KG1 (cell line): ENCODE data around the gene C11orf97.
"Not testable (repeated sequence)": the region's sequence is repeated elsewhere in the genome, so short reads cannot be mapped to it uniquely, and the experiment has no call there.

Experiments used
- DNase-seq: peaks from one replicate; lab custom pipeline; 2025; lab: John Stamatoyannopoulos, UW

C11orf97 gene

DNA sequence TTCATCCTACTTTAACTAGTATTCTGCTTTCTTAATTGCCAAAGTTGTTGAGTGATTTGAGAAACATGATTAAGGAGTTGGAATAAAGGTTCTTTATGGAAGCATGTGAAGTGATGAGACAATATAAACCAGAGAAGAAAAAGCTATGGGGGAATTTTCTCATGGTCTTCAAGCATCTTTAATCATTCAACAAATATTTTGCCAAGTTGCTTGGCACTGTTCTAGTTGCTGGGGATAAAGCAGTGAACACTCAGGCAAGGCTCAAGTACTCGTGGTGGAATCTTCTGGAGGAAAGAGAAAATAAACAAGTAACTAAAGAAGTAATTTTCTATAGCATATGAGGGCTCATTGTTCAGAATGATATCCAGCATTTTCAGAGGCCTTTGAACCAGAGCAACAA lies 45.7 kb downstream of the C11orf97 start:
- DNase-seq: no peak

DNA sequence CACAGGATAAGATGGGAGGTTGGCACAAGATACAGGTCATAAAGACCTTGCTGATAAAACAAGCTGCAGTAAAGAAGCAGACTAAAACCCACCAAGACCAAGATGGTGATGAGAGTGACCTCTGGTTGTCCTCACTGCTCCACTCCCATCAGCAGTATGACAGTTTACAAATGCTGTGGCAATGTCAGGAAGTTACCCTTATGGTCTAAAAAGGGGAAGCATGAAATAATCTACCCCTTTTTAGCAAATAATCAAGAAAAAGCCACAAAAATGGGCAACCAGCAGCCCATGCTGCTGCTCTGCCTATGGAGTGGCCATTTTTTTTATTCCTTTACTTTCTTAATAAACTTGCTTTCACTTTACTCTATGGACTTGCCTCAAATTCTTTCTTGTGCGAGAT lies 46.2 kb downstream of the C11orf97 start:
- DNase-seq: peak; percentile 53

DNA sequence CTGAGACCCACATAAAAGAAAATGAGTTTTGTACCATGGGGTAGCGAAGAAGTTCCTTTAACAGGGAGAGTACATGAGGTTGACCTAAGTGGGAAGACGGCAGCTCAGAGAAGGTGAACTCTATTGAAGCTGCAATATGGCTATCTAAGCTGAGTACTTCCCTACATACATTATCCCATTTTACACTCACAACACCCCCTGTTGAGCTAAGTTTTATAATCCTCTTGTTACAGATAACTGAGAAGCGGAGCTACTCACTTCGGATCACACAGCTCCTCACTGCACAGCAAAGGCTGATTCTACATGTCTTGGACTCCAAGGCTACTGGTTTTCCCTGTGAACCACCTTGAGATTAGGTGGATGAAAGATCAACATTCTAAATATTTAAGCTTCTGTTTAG lies 46.7 kb downstream of the C11orf97 start:
- no peak for DNase-seq

DNA sequence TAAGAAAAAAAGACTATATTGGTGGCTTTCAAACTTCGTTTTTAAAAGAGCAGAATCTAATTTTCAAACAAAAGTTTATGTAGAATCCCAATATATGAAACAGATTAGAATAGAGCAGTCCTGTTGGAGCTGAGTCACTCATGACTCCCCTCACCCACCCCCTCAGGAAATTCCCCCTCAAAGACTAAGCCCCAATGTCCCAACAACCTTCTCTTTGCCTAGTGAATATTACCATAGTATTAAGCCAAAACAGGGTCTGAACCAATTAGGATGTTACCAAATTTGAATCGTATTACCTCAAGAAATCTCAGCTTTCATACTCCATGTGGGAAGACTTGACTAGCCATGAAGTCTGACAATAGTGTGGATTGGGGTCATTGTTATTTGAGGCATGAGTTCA lies 47.1 kb downstream of the C11orf97 start:
- no peak for DNase-seq

DNA sequence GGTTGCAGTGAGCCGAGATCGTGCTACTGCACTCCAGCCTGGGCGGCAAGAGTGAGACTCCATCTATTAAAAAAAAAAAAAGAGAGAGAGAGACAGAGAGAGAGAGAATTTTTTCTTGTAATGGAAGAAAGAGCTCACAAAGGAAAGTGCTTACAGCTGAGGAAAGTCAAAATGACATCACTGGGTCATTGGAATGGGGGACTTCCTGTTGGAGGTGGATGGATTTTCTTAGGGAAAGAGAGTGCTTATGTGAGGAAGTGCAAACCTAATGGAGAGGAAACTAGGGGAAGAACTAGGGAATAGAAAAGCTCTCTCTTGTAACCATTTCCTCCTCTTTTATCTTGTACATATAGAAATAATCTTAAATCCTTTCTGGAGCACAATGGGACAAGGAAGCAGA lies 48.6 kb downstream of the C11orf97 start:
- no peak for DNase-seq

DNA sequence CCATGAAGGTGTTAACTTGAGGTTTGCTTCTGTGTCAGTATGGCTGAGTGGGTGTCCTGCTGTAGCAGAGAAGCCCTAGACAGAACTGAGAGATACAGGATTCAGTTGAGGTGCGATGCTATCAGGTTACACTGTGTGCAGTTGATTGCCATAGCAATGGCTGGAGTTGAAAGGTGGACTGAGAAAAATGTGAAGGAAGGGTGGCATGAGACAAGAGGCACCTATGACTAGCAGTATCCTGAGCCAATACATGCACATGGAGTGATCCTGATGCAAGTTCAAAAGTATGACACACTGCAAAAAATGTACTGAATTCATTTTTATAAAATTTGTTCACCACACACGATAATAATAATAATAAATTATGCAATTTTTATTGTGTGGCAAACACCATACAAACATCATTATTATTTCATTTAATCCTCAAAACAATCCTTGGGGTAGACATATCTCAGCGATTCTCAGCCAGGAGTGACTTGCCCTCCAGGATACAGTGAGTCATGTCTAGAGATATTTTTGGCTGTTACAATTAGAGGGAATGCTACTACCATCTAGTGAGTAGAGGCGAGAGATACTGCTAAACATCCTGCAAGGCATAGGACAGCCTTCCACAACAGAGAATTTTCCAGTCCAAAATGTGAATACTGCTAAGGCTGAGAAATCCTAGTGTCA lies 51.1 kb downstream of the C11orf97 start:
- no peak for DNase-seq

DNA sequence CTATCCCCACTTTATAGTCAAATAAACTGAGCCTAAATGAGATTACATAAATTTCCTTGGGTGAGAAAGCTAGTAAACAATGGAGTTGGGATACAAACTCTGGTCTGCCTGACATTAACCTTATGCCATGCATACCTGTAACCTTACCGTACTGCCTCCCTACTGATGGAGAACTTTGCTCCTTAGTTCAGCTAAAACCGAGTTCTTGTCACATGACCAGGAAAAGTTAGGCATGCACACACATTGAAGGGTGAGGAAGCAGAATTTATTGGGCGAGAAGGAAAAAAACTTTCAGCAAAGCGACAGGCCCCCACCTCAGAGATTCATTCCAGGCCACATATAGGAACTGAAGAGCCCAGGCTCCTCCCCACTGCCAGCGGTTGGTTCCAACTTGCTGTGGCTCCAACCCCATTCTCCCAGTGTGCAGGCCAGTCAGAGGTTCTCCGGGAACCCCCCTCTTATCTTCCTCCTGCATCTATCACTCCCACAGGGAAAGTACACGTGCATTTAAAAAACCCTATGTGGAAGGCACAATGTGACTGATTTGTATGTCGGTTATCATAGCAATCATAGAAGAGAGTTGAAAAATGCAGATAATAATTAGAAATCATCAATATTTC lies 51.7 kb downstream of the C11orf97 start:
- no peak for DNase-seq

DNA sequence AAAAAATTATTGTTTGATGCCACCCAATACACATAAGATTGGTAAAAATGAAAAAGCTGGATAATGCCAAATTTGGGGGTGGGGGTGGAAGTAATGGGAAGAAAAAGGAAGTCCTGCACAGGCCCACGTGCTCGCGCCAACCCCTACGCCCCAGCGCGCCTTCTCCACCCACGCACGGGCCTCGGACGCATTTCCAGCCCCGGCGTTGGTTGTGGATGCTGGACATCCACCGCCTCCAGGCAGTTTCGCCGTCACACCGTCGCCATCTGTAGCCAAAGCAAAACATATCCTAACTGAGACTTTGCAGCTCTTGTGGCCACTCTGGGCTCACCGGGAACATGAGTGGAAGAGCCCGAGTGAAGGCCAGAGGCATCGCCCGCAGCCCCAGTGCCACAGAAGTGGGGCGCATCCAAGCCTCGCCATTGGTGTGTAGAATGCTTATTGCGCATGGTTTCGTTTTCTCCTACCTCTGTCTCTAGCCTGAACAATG lies 55.0 kb downstream of the C11orf97 start, which contains the start of gene PIWIL4:
Gene PIWIL4, plus strand, starts transcription at position 188 of the 490 bp plus-strand sequence. Its CDS starts 151 bp downstream, at position 339.
- DNase-seq: no peak

DNA sequence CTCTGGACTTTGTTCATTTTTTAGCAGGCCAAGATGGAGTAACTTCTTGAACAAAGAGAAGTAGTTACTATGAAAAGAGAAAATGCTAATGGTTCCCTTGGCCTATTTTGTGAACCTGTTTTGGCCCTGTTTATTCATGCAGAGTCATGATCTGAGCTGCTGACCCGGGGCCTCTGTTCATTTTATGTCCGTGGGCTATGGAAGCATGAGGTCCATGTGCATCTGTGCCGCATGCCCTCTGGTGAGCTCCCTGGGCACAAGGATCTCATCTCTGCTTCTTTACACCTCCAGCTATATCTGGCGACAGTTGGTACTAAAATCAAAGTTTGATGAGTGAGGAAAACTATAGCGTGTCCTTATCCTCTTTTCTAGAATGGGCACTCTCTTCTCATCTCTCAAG lies 55.9 kb downstream of the C11orf97 start:
- no peak for DNase-seq

DNA sequence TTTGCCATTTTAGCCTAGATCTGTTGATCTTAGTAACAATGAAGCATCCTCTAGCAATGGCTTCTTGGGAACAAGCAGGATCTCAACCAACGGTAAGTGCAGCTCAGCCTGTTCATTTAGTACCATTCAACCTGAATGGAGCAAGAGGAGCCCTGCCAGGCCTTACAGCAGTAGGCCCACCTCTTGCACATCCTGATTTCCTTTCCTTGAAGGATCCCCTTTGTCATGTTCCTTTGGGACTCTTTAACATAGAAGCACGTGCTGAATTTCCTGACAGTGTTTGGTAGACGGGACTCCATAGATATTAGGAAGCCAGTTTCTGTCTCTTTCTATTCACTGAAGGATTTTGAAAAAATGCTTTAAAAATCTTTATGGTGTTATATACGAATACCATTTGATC lies 56.5 kb downstream of the C11orf97 start:
- DNase-seq: no peak

DNA sequence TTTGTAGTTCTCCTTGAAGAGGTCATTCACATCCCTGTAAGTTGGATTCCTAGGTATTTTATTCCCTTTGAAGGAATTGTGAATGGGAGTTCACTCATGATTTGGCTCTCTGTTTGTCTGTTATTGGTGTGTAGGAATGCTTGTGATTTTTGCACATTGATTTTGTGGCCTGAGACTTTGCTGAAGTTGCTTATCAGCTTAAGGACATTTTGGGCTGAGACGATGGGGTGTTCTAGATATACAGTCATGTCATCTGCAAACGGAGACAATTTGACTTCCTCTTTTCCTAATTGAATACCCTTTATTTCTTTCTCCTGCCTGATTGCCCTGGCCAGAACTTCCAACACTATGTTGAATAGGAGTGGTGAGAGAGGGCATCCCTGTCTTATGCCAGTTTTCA lies 60.7 kb downstream of the C11orf97 start:
- DNase-seq: not testable (repeated sequence)

DNA sequence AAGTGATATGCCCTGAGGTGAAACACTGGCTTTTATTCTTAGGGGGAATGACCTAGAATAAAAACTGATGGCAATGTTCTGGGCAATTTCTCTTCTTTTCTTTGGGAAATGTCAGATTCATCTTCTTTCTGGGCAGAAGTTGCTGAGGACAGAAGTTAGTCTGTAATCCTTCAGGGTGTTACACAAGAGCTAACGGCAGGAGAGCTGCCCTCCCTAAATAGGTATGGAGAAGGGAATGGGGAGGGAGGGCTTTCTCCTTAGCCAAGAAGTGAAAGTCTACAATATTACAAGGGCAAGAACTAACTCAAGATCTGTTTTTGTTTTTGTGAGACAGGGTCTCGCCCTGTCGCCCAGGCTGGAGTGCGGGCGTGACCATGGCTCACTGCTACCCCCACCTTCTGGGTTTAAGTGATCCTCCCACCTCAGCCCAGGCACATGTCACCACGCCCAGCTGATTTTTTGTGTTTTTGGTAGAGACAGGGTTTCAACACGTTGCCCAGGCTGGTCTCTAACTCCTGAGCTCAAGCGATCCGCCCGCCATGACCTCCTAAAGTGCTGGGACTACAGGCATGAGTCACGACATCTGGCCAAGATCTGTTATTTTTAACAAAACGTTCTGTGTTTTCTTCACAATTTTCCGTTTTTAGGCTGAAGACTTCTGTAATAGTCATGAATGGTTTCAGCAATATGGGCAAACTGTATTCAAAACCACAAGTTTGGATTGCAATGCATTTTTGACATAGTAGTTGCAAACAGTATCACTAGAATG lies 62.1 kb downstream of the C11orf97 start:
- DNase-seq: no peak

DNA sequence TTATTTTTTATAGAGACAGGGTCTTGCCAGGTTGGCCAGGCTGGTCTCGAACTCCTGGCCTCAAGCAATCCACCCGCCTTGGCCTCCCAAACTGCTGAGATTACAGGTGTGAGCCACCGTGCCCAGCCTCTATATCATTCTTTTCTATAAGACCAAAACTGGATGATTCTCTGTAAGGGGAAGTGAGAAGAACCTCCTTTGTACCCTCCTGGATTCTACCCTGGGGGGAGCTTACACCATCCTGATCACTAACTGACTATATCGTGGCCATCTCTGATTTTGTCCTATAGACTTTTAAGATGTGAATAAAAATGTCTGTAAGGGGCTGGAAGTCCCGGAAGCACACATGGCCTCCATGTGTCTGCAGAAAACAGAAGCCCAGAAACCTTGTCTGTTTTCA lies 64.0 kb downstream of the C11orf97 start:
- no peak for DNase-seq

DNA sequence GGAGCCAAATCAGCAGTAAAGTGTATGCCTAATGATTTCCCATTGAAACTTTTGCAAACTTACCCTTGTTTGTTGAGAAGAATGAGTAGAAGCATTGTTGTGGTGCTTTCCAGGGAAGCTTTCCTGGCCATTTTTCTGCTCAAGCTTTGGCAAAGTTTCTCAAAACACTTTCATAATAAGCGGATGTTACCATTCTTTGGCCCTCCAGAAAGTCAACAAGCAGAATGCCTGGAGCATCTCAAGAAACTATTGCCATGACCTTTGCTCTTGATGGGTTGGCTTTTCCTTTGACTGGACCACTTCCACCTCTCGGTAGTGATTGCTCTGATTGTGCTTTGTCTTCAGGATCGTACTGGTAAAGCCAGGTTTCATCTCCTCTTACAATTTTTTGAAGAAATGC lies 65.6 kb downstream of the C11orf97 start:
- DNase-seq: no peak
